GM04503 (cell line): ENCODE measurements around the gene LHB.
"Not testable (repeated sequence)": the region's sequence is repeated elsewhere in the genome, so short reads cannot be mapped to it uniquely, and the experiment has no call there.

Experiments used
- DNase-seq: peaks from one replicate; pipeline ENCODE4 v3.0.0-alpha.2; 2012; ENCODE audit warnings: low read depth

LHB gene

DNA sequence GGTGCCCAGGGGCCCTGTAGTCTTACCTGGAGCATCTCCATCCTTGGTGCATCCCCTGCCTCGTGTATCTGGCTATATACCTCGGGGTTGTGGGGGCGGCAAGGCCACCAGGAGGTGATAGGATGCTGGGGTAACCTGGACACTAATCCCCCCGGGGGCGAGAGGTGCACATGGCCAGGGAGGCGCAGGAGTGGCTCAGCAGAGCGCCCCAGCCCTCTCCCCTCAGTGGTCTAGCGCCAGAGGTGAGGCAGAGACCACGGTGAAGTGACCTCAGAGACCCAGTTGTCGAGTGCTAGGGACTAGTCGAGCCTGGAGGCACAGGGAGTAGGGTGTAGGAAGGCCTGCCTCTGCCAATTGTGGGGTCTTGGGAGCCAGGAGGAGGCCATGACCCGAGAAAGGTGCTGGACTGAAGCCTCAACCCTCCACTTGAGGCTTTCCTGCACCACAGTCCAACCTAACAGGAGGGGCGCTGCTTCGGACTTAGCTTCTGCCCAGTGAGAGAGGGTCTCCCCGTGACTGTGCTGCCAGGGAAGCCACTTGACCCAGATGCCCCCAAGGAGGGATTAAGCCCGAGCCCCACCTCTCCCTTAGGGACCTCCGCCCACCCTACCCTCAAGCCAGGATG lies at the start of gene LHB:
LHB (minus strand) TSS at position 51 of the 625 bp plus-strand sequence; CDS start at position 41, 10 bp downstream.
- no peak for DNase-seq

DNA sequence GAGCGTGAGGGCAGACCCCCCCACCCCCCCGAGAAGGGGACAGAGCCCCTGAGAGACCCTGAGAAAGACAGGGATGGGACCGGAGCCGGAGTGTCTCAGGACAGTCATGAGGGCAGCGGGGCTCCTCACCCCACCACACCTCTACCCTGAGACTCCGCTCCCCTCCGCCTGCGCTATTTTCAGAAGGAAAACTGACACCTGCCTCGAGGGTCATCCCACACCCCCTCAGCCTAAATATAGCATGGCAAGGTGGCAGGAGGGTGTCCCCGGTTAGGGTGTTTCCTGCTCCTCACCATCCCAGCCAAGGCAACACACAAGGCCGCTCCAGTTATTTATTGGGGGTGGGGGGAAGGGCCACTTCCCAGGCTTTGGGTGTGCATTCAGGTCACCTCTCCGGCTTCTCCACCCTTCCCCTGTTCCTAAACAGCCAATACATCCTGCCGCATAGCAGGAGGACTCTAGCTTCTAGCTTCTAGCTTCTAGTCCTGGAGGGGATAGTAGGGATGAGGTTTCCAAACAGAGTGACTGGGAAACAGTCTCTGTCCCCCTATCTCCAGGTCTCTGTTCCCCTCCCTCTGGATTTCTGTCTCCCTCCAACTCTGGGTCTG lies 49.1 kb upstream of the LHB start:
- no peak for DNase-seq

DNA sequence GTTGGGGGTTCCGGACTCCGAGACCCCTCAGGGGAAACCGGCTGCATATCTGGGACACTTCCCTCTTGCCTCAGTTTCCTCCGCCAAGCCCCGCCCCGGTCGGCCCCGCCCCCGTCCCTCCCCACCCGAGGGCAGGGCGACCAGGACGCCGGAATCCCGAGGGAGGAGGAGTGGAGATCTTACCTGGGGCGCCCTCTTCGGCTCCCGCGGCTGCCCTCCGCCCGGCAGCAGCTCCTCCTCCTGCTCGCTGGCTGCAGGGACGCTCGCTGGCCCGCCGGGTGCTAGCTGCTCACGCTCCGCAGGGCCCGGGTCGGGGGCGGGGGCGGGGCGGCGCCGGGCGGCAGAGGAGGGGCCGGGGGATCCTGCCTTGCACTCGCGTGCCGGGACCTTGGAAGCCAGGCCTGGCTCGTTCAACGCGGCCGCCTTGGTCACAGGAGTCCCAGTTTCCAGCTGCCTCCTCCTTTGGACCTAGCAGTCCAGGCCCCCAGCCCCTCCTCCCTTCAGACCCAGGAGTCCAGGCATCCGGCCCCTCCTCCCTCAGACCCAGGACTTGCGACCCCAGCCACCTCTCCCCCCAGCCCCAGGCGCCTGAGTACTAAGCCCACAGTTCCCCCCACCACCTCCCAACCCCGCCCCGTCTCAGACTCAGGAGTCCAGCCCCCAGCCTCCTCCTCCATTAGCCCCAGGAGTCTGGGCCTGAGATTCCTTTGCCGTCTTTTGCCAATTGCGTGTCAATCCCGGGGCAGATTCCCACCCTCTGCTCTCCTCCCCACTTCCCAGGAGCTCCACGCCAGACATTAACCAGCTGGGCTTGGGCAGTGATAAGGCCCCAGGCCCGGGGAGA lies 48.1 kb upstream of the LHB start, which contains the start of gene NTF4:
NTF4 (minus strand) TSS at position 51 of the 844 bp plus-strand sequence. CDS start 2,821 bp downstream, outside the sequence.
- no peak for DNase-seq

DNA sequence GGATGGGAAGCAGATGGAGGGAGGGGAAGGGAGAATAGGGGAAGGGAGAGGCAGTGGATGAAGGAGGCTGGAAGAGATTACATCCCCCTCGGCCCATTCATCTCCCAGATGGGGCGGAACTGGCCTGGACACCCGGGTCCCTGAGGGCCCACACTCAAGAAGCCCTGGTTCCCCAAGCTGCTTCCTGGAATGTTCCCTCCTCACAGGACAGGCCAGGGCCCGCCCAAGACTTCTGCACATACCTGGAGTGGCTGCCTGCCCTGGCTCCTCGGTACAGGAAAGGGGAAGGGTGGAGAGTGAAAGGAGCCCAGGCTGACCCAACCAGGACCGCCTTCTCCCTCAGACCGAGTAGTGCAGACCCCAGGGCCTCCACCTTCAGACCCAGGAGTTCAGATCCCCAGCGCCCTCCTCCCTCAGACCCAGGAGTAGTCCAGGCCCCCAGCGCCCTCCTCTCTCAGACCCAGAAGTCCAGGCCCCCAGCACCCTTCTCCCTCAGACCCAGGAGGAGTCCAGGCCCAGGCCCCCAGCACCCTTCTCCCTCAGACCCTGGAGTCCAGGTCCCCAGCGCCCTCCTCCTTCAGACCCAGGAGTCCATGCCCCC lies 47.2 kb upstream of the LHB start:
- DNase-seq = no peak

DNA sequence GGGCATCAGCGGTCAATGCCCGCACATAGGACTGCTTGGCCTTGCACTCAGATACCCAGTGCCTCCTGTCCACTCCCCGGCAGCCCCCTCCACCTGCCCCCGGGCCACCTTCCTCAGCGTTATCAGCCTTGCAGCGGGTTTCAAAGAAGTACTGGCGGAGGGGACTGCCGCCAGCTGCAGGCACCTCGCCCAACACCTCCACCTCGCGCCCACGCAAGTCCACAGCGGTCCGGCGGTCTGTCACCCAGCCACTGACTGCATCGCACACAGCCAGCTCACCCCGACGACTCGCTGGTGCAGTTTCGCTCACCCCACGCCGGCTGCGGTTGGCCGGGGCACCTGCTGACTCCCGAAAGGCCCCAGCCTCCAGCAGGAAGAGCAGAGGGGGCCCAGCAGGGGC lies 44.6 kb upstream of the LHB start:
- DNase-seq = no peak

DNA sequence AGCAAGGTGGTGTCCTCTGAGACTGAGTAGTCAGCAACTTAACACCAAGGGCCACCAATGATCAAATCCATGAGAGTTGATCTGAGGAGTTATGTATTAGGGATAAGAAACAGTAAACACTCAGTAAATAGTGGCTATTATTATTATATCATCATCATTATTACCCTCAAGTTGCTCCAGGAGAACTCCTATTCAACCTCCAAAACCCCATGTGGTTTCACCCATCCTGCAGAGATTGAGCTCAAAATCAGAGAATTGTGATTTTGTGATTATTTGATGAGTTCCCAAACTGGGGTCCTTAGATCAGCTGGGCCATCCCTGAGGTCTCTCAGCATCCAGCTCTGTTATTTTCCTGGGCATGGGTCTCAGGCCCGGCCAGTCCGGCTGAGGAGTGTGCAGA lies 44.1 kb upstream of the LHB start:
- no peak for DNase-seq

DNA sequence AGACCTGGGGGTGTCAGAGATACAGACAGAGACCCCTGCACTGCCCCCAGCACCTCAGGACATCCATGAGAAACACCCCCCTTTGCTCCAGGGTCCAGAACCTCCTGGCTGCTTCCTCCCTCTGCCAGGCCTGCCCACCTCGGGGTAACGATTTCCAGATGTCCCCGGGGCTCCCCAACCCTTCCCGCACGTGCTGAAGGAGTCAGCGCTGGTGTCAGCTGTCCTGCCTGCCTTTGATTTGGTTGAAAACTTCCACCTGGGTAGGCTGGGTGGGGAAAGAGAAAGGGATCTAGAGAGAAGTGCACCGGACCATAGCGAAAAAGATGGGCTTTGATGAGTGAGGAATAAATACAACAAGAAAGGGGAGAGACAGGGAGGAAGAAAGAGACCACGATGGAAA lies 42.2 kb upstream of the LHB start:
- DNase-seq = no peak

DNA sequence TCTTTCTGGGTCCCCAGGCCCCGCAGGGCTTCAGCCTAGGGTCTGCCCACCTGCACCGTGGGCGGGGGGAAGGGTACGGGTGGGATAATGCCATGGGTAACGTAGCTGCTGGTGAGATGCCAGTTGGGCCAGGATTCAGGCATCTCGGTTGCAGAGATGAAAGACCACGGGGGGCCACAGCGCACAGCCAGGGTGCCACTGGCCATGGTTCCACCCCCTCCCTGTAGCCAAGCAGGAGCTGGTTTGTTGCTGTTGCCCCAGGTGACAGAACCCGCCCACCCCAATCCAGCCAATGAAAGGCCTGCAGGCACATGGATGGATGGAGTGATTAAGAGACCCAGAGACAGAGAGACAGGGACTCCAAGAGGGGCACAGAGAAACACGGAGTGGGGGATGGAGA lies 41.7 kb upstream of the LHB start:
- no peak for DNase-seq

DNA sequence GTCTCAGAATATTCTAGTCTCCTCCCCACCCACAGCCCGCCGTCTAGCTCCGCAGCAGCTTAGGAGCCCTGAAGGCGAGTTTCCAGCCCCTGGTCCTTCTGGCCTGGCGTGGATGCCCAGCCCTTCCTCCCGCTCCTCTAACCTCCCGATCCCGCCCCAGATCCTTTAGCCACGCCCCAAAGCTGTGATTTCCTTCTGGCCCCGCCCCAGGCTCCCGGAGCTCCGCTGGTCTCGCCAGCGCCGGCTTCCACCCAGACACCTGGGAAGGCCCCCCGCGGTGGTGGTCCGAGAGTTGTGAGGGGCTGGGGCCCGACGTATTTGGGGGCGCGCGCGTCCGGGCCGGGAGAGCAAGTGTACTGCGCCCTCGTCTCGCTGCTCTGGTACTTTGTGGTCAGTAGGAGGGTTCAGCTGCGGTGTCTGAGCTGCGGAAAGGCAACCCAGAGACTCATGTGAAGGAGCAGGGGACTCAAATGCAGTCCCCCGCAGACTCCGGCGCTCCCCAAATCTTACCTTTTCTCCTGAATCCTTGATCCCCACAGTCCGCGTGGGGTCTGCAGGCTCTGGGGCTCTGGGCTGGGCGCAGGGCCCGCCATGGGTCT lies 40.8 kb upstream of the LHB start, which contains the start of gene CGB7:
CGB7 (minus strand) TSS at position 114 of the 599 bp plus-strand sequence. CDS start 2,374 bp downstream, outside the sequence.
- DNase-seq = no peak

DNA sequence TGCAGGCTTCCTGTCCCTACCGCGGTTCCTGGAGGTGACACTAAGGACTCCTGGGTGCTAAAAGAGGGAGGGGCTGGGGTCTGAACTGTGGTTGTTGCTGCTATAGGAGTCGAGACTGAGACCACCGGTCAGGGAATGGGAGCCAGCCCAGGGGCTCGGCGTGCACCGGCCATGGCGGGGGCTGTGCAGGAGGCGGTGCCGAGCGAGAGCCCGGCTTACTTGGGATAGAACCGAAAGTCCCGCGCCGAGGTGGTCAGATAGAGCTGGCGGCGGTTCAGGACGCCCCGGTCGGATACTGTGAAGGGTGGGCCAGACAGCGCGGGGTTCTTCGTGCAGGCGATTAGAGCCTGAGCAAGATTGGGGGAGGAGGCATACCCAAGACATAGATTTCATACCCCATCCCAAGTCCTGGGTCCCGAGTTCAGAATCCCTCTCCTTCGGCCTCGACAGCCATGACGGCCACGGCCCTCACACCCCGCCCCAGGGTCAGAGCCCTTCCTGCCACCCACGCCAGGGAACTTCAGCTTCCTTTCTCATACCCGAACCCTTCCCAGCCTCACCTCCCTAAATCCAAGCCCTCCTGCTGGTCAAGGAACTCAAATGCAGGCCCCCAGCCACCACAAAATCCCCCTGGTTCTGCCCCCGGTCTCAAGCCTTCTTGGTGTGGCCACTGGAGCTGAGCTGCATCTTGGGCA lies 40.2 kb upstream of the LHB start:
- not testable (repeated sequence) for DNase-seq

DNA sequence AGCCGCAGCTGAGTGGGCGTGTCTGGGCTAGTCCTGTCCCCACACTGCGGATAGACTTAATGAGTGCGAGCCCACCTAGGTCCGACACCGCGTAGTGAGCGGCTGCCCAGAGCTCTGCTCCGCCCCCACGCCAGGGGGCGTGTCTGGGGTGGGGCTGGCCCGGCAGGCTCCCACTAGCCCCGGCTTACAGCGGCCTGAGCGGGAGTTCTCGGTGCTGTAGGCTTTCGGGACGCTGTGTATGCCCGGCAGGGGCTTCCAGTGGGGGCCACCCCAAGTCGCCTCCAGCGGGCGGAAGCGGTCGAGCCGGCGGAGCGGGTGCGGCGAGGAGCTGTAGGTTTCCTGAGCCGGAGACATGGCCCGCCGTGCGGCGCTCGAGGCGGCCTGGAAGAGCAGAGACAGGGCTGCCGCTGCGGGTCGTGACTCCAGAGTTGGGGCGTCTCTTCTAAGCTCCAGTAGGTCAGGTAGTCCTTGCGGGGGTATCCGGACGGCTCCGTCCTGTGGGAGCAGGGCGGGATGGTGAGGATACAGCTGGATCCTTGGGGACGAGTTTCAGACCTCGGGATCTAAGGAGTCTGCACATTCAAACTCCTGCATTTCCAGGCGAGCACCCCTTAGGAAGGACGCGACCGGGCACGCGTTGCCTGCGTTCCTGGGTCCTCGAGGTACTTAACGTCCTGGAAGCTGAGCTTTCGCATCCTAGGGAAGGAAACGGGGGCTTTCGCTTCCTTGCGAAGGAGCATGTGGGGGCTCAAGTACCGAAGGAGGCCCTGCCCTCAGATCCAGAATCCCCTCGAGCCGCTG lies 39.4 kb upstream of the LHB start:
- DNase-seq = no peak

DNA sequence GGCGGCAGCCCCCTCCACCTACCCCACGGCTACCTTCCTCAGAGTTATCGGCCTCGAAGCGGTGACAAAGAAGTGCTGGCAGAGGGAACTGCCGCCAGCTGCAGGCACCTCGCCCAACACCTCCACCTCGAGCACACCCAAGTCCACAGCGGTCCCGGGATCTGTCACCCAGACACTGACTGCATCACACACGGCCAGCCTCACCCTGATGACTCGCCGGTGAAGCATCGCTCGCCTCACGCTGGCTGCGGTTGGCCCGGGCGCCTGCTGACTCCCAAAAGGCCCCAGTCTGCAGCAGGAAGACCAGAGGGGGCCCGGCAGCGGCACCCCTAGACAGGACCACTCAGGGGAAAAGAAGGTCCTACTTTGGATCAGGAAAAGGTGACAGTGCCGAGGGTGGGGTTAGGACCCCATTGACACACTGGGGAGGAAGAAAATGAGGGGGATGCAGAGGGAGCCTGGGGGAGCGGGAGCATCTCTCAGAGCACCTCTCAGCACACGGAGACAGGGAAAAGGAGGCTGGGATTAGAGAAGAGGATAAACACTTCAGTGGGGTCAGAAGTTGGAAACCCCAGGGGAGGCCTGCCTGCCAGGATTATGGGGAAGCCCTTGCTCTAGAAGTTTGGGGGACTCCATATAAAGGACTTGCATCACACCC lies 33.6 kb upstream of the LHB start:
- peak; percentile 21 for DNase-seq

DNA sequence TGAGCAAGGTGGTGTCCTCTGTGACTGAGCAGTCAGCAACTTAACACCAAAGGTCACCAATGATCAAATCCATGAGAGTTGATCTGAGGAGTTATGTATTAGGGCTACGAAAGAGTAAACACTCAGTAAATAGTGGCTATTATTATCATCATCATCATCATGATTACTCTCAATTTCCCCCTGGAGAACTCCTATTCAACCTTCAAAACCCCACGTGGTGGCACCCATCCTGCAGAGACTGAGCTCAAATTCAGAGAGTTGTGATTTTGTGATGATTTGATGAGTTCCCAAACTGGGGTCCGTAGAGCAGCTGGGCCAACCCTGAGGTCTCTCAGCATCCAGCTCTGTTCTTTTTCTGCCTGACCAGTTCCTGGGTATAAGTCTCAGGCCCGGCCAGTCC lies 32.9 kb upstream of the LHB start:
- not testable (repeated sequence) for DNase-seq

DNA sequence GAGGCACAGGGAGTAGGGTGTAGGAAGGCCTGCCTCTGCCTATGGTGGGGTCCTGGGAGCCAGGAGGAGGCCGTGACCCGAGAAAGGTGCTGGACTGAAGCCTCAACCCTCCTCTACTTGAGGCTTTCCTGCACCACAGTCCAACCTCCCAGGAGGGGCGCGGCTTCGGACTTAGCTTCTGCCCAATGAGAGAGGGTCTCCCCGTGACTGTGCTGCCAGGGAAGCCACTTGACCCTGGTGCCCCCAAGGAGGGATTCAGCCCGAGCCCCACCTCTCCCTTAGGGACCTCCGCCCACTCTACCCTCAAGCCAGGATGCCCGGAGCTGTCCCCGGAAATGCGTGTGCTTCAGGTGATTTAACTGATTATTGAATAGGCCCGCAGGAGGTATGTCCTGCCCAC lies 32.1 kb upstream of the LHB start, which contains the start of gene CGB8:
CGB8 (minus strand) TSS at position 101 of the 400 bp plus-strand sequence. CDS start 372 bp downstream, outside the sequence.
- not testable (repeated sequence) for DNase-seq

DNA sequence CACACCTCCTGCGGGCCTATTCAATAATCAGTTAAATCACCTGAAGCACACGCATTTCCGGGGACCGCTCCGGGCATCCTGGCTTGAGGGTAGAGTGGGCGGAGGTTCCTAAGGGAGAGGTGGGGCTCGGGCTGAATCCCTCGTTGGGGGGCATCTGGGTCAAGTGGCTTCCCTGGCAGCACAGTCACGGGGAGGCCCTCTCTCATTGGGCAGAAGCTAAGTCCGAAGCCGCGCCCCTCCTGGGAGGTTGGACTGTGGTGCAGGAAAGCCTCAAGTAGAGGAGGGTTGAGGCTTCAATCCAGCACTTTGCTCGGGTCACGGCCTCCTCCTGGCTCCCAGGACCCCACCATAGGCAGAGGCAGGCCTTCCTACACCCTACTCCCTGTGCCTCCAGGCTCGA lies 26.7 kb upstream of the LHB start, which contains the start of gene CGB5:
CGB5 (plus strand) TSS at position 301 of the 400 bp plus-strand sequence. CDS start 362 bp downstream, outside the sequence.
- not testable (repeated sequence) for DNase-seq

DNA sequence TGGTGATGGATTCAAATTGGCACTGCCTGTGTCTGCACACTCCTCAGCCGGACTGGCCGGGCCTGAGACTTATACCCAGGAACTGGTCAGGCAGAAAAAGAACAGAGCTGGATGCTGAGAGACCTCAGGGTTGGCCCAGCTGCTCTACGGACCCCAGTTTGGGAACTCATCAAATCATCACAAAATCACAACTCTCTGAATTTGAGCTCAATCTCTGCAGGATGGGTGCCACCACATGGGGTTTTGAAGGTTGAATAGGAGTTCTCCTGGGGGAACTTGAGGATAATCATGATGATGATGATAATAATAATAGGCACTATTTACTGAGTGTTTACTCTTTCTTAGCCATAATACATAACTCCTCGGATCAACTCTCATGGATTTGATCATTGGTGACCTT lies 25.8 kb upstream of the LHB start:
- not testable (repeated sequence) for DNase-seq

DNA sequence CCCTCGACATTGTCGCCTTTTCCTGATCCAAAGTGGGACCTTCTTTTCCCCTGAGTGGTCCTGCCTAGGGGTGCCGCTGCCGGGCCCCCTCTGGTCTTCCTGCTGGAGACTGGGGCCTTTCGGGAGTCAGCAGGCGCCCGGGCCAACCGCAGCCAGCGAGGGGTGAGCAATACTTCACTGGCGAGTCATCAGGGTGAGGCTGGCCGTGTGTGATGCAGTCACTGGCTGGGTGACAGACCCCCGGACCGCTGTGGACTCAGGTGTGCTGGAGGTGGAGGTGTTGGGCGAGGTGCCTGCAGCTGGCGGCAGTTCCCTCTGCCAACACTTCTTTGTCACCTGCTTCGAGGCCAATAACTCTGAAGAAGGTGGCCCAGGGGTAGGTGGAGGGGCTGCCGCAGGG lies 25.3 kb upstream of the LHB start:
- DNase-seq = no peak

DNA sequence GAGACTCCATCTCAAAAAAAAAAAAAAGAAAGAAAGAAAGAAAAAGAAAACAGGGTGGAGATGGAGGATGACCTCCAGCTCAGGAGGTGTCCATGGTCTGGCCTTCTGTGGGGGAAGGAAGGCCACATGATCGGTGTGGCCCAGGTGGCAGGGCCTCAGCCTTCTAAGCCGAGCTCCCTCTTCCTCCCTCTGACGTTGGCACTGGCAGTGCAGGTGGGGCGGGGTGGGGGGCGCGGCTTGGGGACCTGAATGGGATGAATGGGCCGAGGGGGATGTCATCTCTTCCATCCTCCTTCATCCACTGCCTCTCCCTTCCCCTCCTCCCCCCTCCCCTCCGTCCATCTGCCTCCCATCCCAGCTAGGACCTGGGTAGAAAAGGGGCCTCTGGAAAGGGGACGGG lies 22.8 kb upstream of the LHB start:
- DNase-seq = not testable (repeated sequence)

DNA sequence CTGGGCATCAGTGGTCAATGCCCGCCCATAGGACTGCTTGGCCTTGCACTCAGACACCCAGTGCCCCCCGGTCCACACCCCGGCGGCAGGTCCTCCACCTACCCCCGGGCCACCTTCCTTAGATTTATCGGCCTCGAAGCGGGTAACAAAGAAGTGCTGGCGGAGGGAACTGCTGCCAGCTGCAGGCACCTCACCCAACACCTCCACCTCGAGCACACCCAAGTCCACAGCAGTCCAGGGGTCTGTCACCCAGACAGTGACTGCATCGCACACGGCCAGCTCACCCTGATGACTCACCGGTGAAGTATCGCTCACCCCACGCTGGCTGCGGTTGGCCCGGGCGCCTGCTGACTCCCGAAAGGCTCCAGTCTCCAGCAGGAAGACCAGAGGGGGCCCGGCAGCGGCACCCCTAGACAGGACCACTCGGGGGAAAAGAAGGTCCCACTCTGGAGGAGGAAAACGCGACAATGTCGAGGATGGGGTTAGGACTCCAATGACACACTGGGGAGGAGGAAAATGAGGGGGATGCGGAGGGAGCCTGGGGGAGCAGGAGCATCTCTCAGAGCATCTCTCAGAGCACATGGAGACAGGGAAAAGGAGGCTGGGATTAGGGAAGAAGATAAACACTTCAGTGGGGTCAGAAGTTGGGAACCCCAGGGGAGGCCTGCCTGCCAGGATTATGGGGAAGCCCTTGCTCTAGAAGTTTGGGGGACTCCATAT lies 21.8 kb upstream of the LHB start:
- not testable (repeated sequence) for DNase-seq
